AG09309 (cell line): ENCODE measurements around the gene KLC4.
A peak's percentile ranks its signal among the peaks of the same experiment; 100 is the strongest.

Source experiments
- DNase-seq: peaks from one replicate; pipeline ENCODE4 v3.0.0-alpha.2; 2010; ENCODE audit warnings: low read depth
- H3K4me3 ChIP-seq: 2 replicates; pipeline ENCODE4 v1.5.1; 2011; ENCODE audit warnings: mild to moderate bottlenecking, low read depth, low read length, moderate library complexity; ENCODE audit not compliant: control insufficient read depth
- CTCF ChIP-seq: IDR thresholded peaks from 2 replicates; pipeline ENCODE4 v1.5.1; 2011; ENCODE audit warnings: mild to moderate bottlenecking, low read depth, low read length, inconsistent platforms; ENCODE audit not compliant: insufficient read depth, control insufficient read depth; ENCODE audit errors: missing control alignments

The KLC4 gene

DNA sequence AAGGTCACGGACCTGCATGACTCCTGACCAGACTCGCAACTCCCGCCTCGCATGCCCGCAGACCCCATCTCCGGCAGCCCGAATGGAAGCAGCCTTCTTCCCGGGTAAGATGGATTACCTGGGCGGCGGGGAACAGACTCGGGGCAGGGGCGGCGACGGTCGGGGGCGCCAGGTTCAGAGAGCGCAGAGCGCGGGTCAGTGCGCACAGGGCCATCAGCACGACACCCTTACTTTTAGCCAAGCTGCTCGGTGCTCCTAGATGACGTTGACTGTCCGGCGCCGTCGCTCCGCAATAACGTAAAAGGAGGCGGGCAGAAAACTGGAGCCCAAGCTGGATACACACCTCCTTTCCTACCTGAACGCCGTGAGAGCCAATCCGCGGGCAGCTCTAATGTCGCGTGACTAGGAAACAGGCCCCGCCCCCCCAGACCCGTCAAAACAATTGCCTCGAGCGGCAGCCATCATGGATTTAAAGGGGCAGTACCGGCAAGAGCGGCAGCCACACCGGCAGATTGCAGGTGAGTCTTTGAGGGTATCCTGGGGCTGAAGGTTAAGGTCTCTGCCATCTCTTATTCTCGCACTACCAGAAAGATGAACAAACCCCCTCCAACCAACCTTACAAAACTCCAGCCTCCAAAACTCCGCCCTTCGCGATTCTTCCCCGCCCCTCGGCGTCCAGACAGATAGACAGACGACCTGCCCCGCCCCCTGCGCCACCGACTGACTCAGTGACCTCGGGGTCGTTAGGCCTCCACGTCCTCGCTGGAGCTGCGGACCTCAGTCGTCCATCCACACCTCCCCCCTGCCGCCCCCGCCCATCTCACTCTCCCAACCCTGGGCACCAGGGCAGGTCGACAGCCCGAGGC, at the start of gene KLC4, which contains the start of gene MRPL2:
TSS of gene KLC4 (plus strand) at position 464 of the 866 bp plus-strand sequence. CDS start 1,705 bp downstream, outside the sequence.
TSS of gene MRPL2 (minus strand) at position 267 of the 866 bp plus-strand sequence. CDS start at position 214, 53 bp downstream.
- no peak for TF ChIP-seq CTCF

DNA sequence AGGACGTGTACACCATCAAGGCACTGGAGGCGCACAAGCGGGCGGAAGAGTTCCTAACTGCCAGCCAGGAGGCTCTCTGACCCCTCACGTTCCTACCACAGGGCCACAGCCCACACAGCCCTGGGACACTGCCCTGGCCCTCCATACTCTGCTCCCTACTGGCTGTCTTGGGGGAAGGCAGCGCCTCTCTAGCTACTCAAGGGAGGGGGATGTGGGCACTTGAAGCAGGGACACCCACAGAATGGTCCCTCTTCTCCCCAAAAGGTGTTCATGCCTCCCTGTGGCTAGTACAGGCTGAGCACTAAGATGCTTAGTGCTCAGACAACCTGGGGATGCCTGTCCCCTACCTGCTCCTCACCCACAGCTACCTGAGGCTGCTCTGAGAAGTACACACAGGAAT, 48.2 kb upstream of the KLC4 start:
- no peak for TF ChIP-seq CTCF

More for the DNA sequence above, at the start of gene KLC4, which contains the start of gene MRPL2:
- H3K4me3 ChIP-seq, result peak within 1 kb of the TSS; percentile 94
- peak; percentile 90 for DNase-seq

DNA sequence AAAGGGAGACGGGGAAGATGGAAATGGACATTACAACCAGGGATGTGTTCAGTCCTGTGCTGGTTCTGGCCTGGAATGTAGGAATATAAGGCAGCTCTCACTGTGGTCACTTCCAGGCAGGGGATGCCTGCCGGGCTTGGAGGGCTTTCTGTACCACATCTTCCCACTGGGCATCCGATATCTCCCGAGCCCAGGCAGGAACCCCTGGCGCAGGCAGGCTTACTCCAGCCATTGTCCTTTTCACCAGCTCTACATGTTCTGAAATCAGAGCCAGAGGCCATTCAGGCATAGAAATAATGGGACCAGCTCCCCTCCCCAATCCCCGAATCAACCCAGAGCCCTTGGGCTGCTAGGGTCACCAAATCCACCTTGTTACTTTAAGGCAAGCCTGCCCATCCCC, 47.1 kb upstream of the KLC4 start:
- no peak for TF ChIP-seq CTCF
- no peak for DNase-seq
- H3K4me3 ChIP-seq, result peak overlapping the region; percentile 92

More for the DNA sequence above, 48.2 kb upstream of the KLC4 start:
- no peak for DNase-seq
- H3K4me3 ChIP-seq, result no peak overlapping the region

- peak overlapping the region; percentile 92 for H3K4me3 ChIP-seq
- no peak for TF ChIP-seq CTCF
- no peak for DNase-seq
Measured at GRCh38 chr6:43013097-43013842, 46.2 kb upstream of the KLC4 start.

DNA sequence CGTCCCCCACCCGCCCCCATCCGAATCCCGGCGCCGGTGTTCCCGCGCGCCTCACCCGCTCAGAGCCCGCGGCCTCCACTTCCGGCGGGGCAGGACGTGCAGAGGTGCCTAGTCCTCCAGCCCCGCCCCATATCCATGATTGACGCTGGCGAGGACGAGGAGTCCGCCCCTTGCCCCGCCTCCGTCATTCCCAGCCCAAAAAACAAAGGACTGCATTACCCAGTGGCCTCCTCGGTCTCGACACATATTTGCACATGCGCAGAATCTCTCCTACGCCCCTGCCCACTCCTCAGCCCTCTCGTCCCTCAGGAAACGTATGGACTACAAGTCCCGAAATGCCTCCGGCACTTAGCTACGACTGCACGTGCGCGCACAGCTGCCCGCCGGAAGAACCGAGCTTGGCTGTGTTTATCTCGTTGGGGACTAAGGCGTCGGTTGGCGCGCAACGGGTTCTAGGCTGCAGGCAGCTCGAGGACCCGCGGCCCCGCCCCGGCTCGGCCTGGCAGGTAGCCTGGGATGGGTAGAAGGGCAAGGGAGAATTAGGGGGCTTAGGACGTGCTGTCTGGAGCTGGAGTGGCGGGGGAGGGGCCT, 45.5 kb upstream of the KLC4 start, which contains the start of the genes KLHDC3 and MEA1:
TSS of gene KLHDC3 (plus strand) at position 407 of the 591 bp plus-strand sequence. CDS start 2,944 bp downstream, outside the sequence.
TSS of gene MEA1 (minus strand) at position 104 of the 591 bp plus-strand sequence. CDS start 133 bp downstream, outside the sequence.
- TF ChIP-seq CTCF, result no peak
- DNase-seq, result peak; percentile 99
- peak within 1 kb of the TSS; percentile 92 for H3K4me3 ChIP-seq

GRCh38 chr6:43014434-43014909, 45.0 kb upstream of the KLC4 start:
- H3K4me3 ChIP-seq, result peak overlapping the region; percentile 92
- no peak for TF ChIP-seq CTCF
- DNase-seq, result no peak
